GM12878 (cell line): ENCODE data around the gene FCHSD2. TPM values are rescaled to one million over a fixed set of nuclear protein-coding genes. Genes with fewer than 3 reads are reported as not detected.

Experiments used
- ATF7 ChIP-seq: fragments of 450-650 bp; IDR thresholded peaks from 2 replicates; pipeline ENCODE4 v1.6.1; 2016; ENCODE audit warnings: low read depth, mild to moderate bottlenecking
- BACH1 ChIP-seq: fragments of 450-650 bp; IDR thresholded peaks from 2 replicates; pipeline ENCODE4 v1.6.1; 2017; ENCODE audit warnings: mild to moderate bottlenecking, borderline replicate concordance
- BRCA1 ChIP-seq: IDR thresholded peaks from 2 replicates; pipeline ENCODE4 v1.6.1; 2011; ENCODE audit warnings: low read depth, low read length, improper control_type of control experiment
- CEBPB ChIP-seq, 2 experiments: fragments of 150-350 bp in 1 of 2; IDR thresholded peaks; 2 replicates each; pipeline ENCODE4 v1.6.1; 2012 to 2014; ENCODE audit warnings: low read depth in 2 of 2, low read length in 2 of 2, borderline replicate concordance in 1 of 2, inconsistent platforms in 1 of 2
- CHD2 ChIP-seq: IDR thresholded peaks from 2 replicates; pipeline ENCODE4 v1.6.1; 2011; ENCODE audit warnings: low read depth, low read length, improper control_type of control experiment, borderline replicate concordance
- E2F4 ChIP-seq: IDR thresholded peaks from 2 replicates; pipeline ENCODE4 v1.6.1; 2012; ENCODE audit warnings: low read depth, low read length, improper control_type of control experiment
- FOS ChIP-seq: IDR thresholded peaks from 3 replicates; pipeline ENCODE4 v1.6.1; 2011; ENCODE audit warnings: borderline replicate concordance; ENCODE audit not compliant: insufficient read length; ENCODE audit errors: extremely low read depth
- MAX ChIP-seq: IDR thresholded peaks from 2 replicates; pipeline ENCODE4 v1.6.1; 2012; ENCODE audit warnings: low read depth, low read length, improper control_type of control experiment
- MEF2A ChIP-seq: IDR thresholded peaks from 2 replicates; pipeline ENCODE4 v1.6.1; 2011; ENCODE audit warnings: low read depth, mild to moderate bottlenecking, low read length, moderate library complexity; ENCODE audit not compliant: insufficient read depth
- NR2C1 ChIP-seq: fragments of 450-650 bp; IDR thresholded peaks from 2 replicates; pipeline ENCODE4 v1.6.1; 2017; ENCODE audit warnings: antibody characterized with exemption, mild to moderate bottlenecking, moderate library complexity
- RBBP5 ChIP-seq: fragments of 200-600 bp; sonication (generic); conservative IDR thresholded peaks from 2 replicates; pipeline ENCODE4 v1.6.1; 2016
- SIN3A ChIP-seq: IDR thresholded peaks from 2 replicates; pipeline ENCODE4 v1.6.1; 2012; ENCODE audit warnings: low read depth, low read length, improper control_type of control experiment
- SIX5 ChIP-seq: IDR thresholded peaks from 2 replicates; pipeline ENCODE4 v1.6.1; 2011; ENCODE audit warnings: mild to moderate bottlenecking, low read depth, low read length, moderate library complexity; ENCODE audit not compliant: severe bottlenecking
- SREBF2 ChIP-seq: IDR thresholded peaks from 2 replicates; pipeline ENCODE4 v1.6.1; 2012; ENCODE audit warnings: mild to moderate bottlenecking, low read length
- TBL1XR1 ChIP-seq: IDR thresholded peaks from 2 replicates; pipeline ENCODE4 v1.6.1; 2012; ENCODE audit warnings: low read depth, low read length, improper control_type of control experiment
- WRNIP1 ChIP-seq: IDR thresholded peaks from 2 replicates; pipeline ENCODE4 v1.6.1; 2011; ENCODE audit warnings: low read depth, low read length, improper control_type of control experiment, borderline replicate concordance
- YY1 ChIP-seq: IDR thresholded peaks from 2 replicates; pipeline ENCODE4 v1.6.1; 2011; ENCODE audit warnings: low read depth, mild to moderate bottlenecking, low read length
- ZZZ3 ChIP-seq: IDR thresholded peaks from 2 replicates; pipeline ENCODE4 v1.6.1; 2011; ENCODE audit warnings: low read depth; ENCODE audit not compliant: control insufficient read depth, insufficient read length
- polyA plus RNA-seq, 11 experiments: library from polyadenylated mRNA; depleted of rRNA in 4 of 11; unstranded in 6 of 11; stranded (reverse) in 5 of 11; fragments of >200 nt; fragmentation: Nextera tagmentation in 4 of 11; fragmentation: Illumina TruSeq in 1 of 11; extraction: Ambion mirVana in 4 of 11; extraction: Trizol in 1 of 11; gene quantifications; 1 replicate in 1 of 11; 2 replicates in 10 of 11; pipeline versions ENCODE4 v1.2.1 to v1.2.3, GENCODE V29; 2011 to 2016; ENCODE audit warnings: inconsistent platforms in 2 of 11, missing spikeins in 2 of 11, low read depth in 1 of 11
- total RNA-seq, 4 experiments: library from RNA; depleted of rRNA in 3 of 4; stranded (reverse); fragments of >200 nt in 3 of 4; fragmentation: Illumina TruSeq in 1 of 4; extraction: Trizol in 1 of 4; gene quantifications; 2 replicates each; pipeline versions ENCODE4 v1.2.1 to v1.2.3, GENCODE V29; 2013 to 2021
- TF ChIP-seq, protein P1 (sequence below): fragments of 450-650 bp; IDR thresholded peaks from 2 replicates; pipeline ENCODE4 v1.6.1; 2016; ENCODE audit warnings: mild to moderate bottlenecking, moderate library complexity, borderline replicate concordance
- TF ChIP-seq, protein P2 (sequence below): fragments of 450-650 bp; IDR thresholded peaks from 2 replicates; pipeline ENCODE4 v1.6.1; 2017; ENCODE audit warnings: mild to moderate bottlenecking, moderate library complexity

The FCHSD2 gene
- total and polyA plus RNA-seq, 10 of the 15 experiments (the other 5 are each of a cell fraction or from before 2014, with no cell fraction given): 13.2 to 89.8 (median 47.8) TPM

GRCh38 chr11:72793425-72794367 is 348.4 kb downstream of the FCHSD2 start, which contains the start of gene STARD10 (continued):
- TF ChIP-seq NR2C1 (peak; percentile 60), YY1 (peak; percentile 95), ATF7 (peak; percentile 51), TBL1XR1 (no peak), FOS (no peak), CEBPB (IDR thresholded peaks at IDR 0.05; ENCODE audit: borderline replicate concordance in 1 of 2, low read depth in 2 of 2, low read length in 2 of 2) (no peak), SIX5 (peak; percentile 89), BACH1 (peak; percentile 72), SREBF2 (peak; percentile 21; the same call in 1 of the 2 replicates), RBBP5 (no peak), WRNIP1 (no peak), ZZZ3 (no peak), MEF2A (no peak), BRCA1 (no peak), MAX (peak; percentile 87), SIN3A (0 out of 2 replicates have a peak, but pooled peaks have one; percentile 56), E2F4 (no peak), CHD2 (peak; percentile 11; the same call in 1 of the 2 replicates)
- TF ChIP-seq, protein P1, sequence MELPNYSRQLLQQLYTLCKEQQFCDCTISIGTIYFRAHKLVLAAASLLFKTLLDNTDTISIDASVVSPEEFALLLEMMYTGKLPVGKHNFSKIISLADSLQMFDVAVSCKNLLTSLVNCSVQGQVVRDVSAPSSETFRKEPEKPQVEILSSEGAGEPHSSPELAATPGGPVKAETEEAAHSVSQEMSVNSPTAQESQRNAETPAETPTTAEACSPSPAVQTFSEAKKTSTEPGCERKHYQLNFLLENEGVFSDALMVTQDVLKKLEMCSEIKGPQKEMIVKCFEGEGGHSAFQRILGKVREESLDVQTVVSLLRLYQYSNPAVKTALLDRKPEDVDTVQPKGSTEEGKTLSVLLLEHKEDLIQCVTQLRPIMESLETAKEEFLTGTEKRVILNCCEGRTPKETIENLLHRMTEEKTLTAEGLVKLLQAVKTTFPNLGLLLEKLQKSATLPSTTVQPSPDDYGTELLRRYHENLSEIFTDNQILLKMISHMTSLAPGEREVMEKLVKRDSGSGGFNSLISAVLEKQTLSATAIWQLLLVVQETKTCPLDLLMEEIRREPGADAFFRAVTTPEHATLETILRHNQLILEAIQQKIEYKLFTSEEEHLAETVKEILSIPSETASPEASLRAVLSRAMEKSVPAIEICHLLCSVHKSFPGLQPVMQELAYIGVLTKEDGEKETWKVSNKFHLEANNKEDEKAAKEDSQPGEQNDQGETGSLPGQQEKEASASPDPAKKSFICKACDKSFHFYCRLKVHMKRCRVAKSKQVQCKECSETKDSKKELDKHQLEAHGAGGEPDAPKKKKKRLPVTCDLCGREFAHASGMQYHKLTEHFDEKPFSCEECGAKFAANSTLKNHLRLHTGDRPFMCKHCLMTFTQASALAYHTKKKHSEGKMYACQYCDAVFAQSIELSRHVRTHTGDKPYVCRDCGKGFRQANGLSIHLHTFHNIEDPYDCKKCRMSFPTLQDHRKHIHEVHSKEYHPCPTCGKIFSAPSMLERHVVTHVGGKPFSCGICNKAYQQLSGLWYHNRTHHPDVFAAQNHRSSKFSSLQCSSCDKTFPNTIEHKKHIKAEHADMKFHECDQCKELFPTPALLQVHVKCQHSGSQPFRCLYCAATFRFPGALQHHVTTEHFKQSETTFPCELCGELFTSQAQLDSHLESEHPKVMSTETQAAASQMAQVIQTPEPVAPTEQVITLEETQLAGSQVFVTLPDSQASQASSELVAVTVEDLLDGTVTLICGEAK: peak; percentile 78; the same call in 1 of the 2 replicates
- TF ChIP-seq, protein P2, sequence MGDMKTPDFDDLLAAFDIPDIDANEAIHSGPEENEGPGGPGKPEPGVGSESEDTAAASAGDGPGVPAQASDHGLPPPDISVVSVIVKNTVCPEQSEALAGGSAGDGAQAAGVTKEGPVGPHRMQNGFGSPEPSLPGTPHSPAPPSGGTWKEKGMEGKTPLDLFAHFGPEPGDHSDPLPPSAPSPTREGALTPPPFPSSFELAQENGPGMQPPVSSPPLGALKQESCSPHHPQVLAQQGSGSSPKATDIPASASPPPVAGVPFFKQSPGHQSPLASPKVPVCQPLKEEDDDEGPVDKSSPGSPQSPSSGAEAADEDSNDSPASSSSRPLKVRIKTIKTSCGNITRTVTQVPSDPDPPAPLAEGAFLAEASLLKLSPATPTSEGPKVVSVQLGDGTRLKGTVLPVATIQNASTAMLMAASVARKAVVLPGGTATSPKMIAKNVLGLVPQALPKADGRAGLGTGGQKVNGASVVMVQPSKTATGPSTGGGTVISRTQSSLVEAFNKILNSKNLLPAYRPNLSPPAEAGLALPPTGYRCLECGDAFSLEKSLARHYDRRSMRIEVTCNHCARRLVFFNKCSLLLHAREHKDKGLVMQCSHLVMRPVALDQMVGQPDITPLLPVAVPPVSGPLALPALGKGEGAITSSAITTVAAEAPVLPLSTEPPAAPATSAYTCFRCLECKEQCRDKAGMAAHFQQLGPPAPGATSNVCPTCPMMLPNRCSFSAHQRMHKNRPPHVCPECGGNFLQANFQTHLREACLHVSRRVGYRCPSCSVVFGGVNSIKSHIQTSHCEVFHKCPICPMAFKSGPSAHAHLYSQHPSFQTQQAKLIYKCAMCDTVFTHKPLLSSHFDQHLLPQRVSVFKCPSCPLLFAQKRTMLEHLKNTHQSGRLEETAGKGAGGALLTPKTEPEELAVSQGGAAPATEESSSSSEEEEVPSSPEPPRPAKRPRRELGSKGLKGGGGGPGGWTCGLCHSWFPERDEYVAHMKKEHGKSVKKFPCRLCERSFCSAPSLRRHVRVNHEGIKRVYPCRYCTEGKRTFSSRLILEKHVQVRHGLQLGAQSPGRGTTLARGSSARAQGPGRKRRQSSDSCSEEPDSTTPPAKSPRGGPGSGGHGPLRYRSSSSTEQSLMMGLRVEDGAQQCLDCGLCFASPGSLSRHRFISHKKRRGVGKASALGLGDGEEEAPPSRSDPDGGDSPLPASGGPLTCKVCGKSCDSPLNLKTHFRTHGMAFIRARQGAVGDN: no peak; the same call in 1 of the 2 replicates
